Activated CD4-positive, alpha-beta memory T cell treated with anti-CD3 and anti-CD28 coated beads, Interleukin-2, amount 10 ng/mL, durations not matched to agents 7 days and 5 days (primary cell): ENCODE results near the gene INTS11. TPM values are rescaled to one million over a fixed set of nuclear protein-coding genes. Genes with fewer than 3 reads are reported as not detected.

Experiments
- CTCF ChIA-PET: fragments of 350-600 bp; sonication (Branson Sonifier 250); formaldehyde crosslinking; loops from one replicate; lab custom pipeline; 2021; ENCODE audit warnings: antibody characterized with exemption, inconsistent platforms; lab: Charles Lee
- POLR2A ChIA-PET: fragments of 350-600 bp; sonication (Branson Sonifier 250); formaldehyde crosslinking; loops from one replicate; lab custom pipeline; 2021; ENCODE audit warnings: antibody characterized with exemption; lab: Charles Lee
- DNase-seq: peaks from one replicate; pipeline ENCODE4 v3.0.0-alpha.2; 2020
- H3K27ac Mint-ChIP-seq: one replicate; pipeline ENCODE4 v1.8.0; 2021; ENCODE audit warnings: mild to moderate bottlenecking, mixed read lengths
- H3K27me3 Mint-ChIP-seq: one replicate; pipeline ENCODE4 v1.8.0; 2021; ENCODE audit warnings: mixed read lengths
- H3K36me3 Mint-ChIP-seq: one replicate; pipeline ENCODE4 v1.8.0; 2021; ENCODE audit warnings: low read depth, mixed read lengths
- H3K4me1 Mint-ChIP-seq: one replicate; pipeline ENCODE4 v1.8.0; 2021; ENCODE audit warnings: mixed read lengths
- H3K4me3 Mint-ChIP-seq: one replicate; pipeline ENCODE4 v1.8.0; 2021; ENCODE audit warnings: mild to moderate bottlenecking, mixed read lengths
- H3K9me3 Mint-ChIP-seq: one replicate; pipeline ENCODE4 v1.8.0; 2021; ENCODE audit warnings: mixed read lengths
- total RNA-seq, 2 experiments: library from RNA; stranded (reverse); gene quantifications; one replicate each; pipeline ENCODE4 v1.2.3, GENCODE V29; 2021

INTS11 gene
- total RNA-seq, 2 experiments from 2014 or later = 109 to 111 TPM

- no peak overlapping the region for H3K4me3 Mint-ChIP-seq
- ChIA-PET POLR2A (interaction anchor here (2.9 kb wide), 1 partner anchor 18 kb away, joined by 14 read pairs; no protein-coding TSS in a partner anchor), CTCF (interaction anchor here (1.1 to 3.0 kb wide), 2 partner anchors 17 kb away, joined by 3 to 13 read pairs; no protein-coding TSS in a partner anchor)
- no peaks in the 10 kb centered on the region for H3K36me3 Mint-ChIP-seq
- peaks cover 31% of the 10 kb centered on the region for H3K27me3 Mint-ChIP-seq
- H3K27ac Mint-ChIP-seq = no peak overlapping the region
- H3K9me3 Mint-ChIP-seq = no peaks in the 10 kb centered on the region
- peaks cover 19% of the 10 kb centered on the region for H3K4me1 Mint-ChIP-seq
- no peak for DNase-seq
Observed at GRCh38 chr1:1354271-1355247, 30.1 kb upstream of the INTS11 start.

DNA sequence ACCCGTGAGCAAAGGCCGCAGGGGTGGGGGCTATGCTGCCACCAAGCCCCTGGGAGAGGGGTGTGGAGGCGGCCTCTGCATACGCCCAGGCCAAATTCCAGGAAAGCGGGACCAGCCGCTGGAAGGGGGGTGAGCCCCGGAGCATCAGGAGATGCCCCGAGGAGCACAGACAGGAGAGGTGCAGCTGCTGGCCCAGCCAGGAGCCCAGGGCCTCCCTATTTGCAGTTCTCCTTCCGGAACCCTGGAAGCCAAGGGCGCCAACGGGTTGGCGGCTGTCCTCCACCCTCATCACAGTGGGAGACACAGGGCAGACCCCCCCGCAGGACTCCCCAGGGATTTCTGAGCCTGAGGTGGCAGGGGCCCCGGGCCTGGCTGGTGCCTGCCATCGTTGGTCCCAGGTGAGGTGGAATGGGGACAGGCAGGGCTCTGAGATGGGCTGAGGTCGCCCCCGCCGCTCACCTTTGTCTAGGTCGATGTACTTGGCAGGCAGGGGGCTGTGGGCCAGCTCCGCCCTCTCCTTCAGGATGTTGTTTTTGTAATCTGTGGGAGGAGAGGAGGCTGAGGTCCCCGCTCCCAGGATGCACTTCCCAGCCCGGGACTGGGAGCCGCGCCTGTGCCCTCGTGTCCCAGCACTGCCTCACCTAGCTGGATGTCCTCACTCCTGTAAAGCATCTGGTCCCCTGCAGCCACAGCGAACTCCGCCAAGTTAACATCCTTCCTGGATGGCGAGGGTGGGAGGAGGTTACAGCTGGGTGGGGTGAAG is 29.1 kb upstream of the INTS11 start:
- DNase-seq = no peak
- Mint-ChIP-seq H3K4me1 (peaks cover 11% of the 10 kb centered on the region), H3K27me3 (peaks cover 28% of the 10 kb centered on the region), H3K27ac (no peak overlapping the region), H3K4me3 (no peak overlapping the region), H3K9me3 (no peaks in the 10 kb centered on the region), H3K36me3 (no peaks in the 10 kb centered on the region)
- POLR2A ChIA-PET = interaction anchor here (2.9 kb wide), 1 partner anchor 19 kb away, joined by 14 read pairs; no protein-coding TSS in a partner anchor
- CTCF ChIA-PET = interaction anchor here (3.0 kb wide), 1 partner anchor 18 kb away, joined by 13 read pairs; no protein-coding TSS in a partner anchor

- DNase-seq = no peak
- Mint-ChIP-seq H3K27me3 (peaks cover 28% of the 10 kb centered on the region), H3K36me3 (no peaks in the 10 kb centered on the region), H3K4me1 (peaks cover 15% of the 10 kb centered on the region), H3K4me3 (peak overlapping the region; percentile 48), H3K9me3 (no peaks in the 10 kb centered on the region), H3K27ac (no peak overlapping the region)
- CTCF ChIA-PET = interaction anchor here (3.0 kb wide), 1 partner anchor 18 kb away, joined by 13 read pairs; no protein-coding TSS in a partner anchor
- POLR2A ChIA-PET = interaction anchor here (0.8 to 2.9 kb wide), 2 partner anchors 19 to 22 kb away, joined by 3 to 14 read pairs; partner anchors contain the start of gene AURKAIP1
Observed at GRCh38 chr1:1352786-1353388, 28.4 kb upstream of the INTS11 start.

- Mint-ChIP-seq H3K4me3 (peak overlapping the region; percentile 48), H3K27me3 (peaks cover 23% of the 10 kb centered on the region), H3K36me3 (no peaks in the 10 kb centered on the region), H3K9me3 (no peaks in the 10 kb centered on the region), H3K4me1 (peaks cover 24% of the 10 kb centered on the region), H3K27ac (no peak overlapping the region)
- ChIA-PET POLR2A (interaction anchor here (0.8 to 2.9 kb wide), 3 partner anchors 20 to 24 kb away, joined by 3 to 14 read pairs (median 5); partner anchors contain the start of gene AURKAIP1), CTCF (interaction anchor here (3.0 kb wide), 1 partner anchor 19 kb away, joined by 13 read pairs; no protein-coding TSS in a partner anchor)
- no peak for DNase-seq
Observed at GRCh38 chr1:1351511-1352427, 27.3 kb upstream of the INTS11 start.

DNA sequence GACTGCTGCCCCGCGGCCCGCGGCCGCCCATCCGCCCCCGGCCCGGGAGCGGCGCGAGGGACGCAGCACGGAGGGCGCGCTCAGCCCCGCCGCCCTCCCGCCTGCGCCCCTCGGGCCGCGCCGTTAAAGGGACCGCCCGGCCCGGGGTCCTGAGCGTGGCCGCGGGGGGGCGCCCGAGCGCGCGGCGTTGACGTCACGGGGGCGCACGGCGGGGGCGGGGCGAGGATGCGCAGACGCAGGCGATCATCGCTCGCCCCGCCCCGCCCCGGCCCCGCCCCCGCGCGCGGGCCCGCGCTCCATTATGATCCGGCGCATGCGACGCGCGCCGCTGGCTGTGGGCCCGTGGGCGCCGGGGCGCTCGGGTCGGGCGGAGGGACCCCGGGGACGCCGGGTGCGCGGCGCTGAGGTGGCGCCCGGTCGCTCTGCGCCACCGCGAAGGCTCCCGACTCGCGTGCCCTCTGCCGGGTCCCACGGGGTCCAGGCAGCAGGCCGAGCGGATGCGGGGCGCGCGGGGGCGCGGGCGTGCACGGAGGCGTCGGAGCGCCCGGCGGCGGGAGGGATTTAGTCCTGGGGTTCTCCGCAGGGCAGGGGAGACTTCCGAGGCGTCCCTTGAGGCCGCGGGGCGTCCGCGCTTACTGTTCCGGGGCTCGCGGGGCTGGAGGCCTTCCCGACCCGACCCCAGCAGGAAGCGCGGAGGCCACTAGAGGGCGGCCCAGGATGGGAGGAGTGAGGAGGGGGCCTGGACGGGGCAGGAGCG is 25.0 kb upstream of the INTS11 start, which contains the start of gene DVL1:
TSS of gene DVL1 (minus strand) at position 163 of the 757 bp plus-strand sequence. CDS start 353 bp downstream, outside the sequence.
- no peaks in the 10 kb centered on the region for H3K36me3 Mint-ChIP-seq
- peaks cover 36% of the 10 kb centered on the region for H3K4me1 Mint-ChIP-seq
- peak within 1 kb of the TSS; percentile 71 for H3K4me3 Mint-ChIP-seq
- ChIA-PET CTCF (interaction anchor here (2.1 to 4.0 kb wide), 2 partner anchors 22 to 44 kb away, joined by 9 to 28 read pairs; no protein-coding TSS in a partner anchor), POLR2A (interaction anchor here (1.1 kb wide), 1 partner anchor 162 kb away, joined by 3 read pairs; no protein-coding TSS in a partner anchor)
- no peaks in the 10 kb centered on the region for H3K9me3 Mint-ChIP-seq
- peak; percentile 68 for DNase-seq
- no peak within 1 kb of the TSS for H3K27ac Mint-ChIP-seq
- peaks cover 23% of the 10 kb centered on the region for H3K27me3 Mint-ChIP-seq

DNA sequence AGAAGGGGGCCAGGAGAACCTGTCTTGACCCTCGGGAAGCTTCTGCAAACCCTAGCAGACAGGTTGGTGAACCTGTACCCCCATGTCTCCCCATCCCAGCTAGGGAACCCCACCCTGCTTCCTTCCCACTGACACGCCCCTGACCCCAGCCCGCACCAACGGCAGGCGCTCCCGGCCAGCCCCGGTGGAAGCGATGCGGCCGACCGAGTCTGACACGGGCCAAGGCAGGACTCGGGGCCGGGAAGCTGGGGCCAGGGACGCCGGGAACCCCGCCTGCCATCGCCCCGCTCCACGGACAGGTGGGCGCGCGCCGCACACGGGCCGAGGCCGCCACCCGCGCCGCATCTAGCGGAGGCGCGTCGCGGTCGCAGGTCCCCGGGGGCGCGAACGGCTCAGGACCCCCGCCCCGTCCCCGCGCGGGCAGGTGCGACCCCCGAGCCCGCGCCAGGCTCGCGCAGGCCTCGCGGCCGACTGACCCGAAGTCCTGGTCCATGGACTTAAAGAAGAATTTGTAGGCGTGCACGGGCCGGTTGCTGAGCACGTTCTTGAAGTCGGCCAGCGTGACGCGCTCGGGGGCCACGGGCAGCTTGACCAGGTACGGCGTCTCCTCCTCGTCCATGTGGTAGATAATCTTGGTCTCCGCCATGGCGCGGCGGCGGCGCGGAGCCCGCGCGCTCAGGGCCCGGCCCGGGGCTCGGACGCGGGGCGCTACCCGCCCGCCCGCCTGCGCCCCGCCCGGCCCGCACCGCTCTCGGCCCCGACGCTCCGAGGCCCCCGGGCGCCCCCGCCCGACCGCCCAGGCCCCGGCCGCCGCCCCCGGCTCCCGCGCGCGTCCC is 24.2 kb upstream of the INTS11 start:
- Mint-ChIP-seq H3K9me3 (no peaks in the 10 kb centered on the region), H3K36me3 (no peaks in the 10 kb centered on the region), H3K4me3 (peak overlapping the region; percentile 71), H3K4me1 (peaks cover 34% of the 10 kb centered on the region), H3K27ac (no peak overlapping the region), H3K27me3 (peaks cover 16% of the 10 kb centered on the region)
- DNase-seq = no peak
- POLR2A ChIA-PET = interaction anchor here (0.6 to 1.6 kb wide), 6 partner anchors 14 to 163 kb away, joined by 3 to 13 read pairs (median 4); partner anchors contain the start of gene AURKAIP1
- CTCF ChIA-PET = interaction anchor here (0.6 to 4.0 kb wide), 5 partner anchors 23 to 225 kb away, joined by 3 to 28 read pairs (median 6); partner anchors contain the start of gene AURKAIP1

GRCh38 chr1:1347663-1348419 is 23.4 kb upstream of the INTS11 start:
- no peak for DNase-seq
- peak overlapping the region; percentile 71 for H3K4me3 Mint-ChIP-seq
- ChIA-PET CTCF (interaction anchor here (0.6 to 4.0 kb wide), 6 partner anchors 24 to 225 kb away, joined by 3 to 28 read pairs (median 5); partner anchors contain the start of gene AURKAIP1), POLR2A (interaction anchor here (0.9 to 1.6 kb wide), 5 partner anchors 14 to 164 kb away, joined by 3 to 13 read pairs (median 5); partner anchors contain the start of gene AURKAIP1)
- peaks cover 1% of the 10 kb centered on the region for H3K36me3 Mint-ChIP-seq
- H3K27ac Mint-ChIP-seq = no peak overlapping the region
- H3K9me3 Mint-ChIP-seq = no peaks in the 10 kb centered on the region
- peaks cover 10% of the 10 kb centered on the region for H3K27me3 Mint-ChIP-seq
- H3K4me1 Mint-ChIP-seq = peaks cover 33% of the 10 kb centered on the region

- ChIA-PET POLR2A (interaction anchor here (1.4 to 1.6 kb wide), 3 partner anchors 13 to 28 kb away, joined by 5 to 13 read pairs (median 6); partner anchors contain the start of gene AURKAIP1), CTCF (interaction anchor here (0.7 to 4.0 kb wide), 5 partner anchors 24 to 42 kb away, joined by 4 to 28 read pairs (median 6); partner anchors contain the start of gene AURKAIP1)
- Mint-ChIP-seq H3K9me3 (no peaks in the 10 kb centered on the region), H3K36me3 (peaks cover 3% of the 10 kb centered on the region), H3K4me1 (peaks cover 28% of the 10 kb centered on the region), H3K4me3 (peak overlapping the region; percentile 71), H3K27me3 (peaks cover 3% of the 10 kb centered on the region), H3K27ac (no peak overlapping the region)
- no peak for DNase-seq
Observed at GRCh38 chr1:1347026-1347595, 22.7 kb upstream of the INTS11 start.

DNA sequence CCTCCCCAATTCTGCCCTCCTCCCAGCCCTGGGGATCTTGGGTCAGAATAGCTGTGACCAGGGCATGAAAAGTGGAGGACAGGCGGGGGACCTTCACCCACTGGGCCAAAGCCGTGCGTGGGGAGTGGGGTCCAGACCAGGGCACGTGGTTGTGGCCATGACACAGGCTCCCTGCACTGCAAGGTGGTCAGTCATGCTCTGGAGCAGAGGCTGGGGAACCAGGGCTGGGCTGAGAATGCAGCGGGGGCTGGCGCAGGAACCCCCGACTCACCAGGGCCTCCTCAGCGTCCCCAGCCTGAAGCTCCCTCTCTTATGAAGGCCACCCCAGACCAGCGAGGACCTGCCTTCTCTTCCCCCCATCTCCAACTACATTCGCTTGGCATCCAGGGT is 22.0 kb upstream of the INTS11 start:
- Mint-ChIP-seq H3K36me3 (peaks cover 3% of the 10 kb centered on the region), H3K27me3 (no peaks in the 10 kb centered on the region), H3K9me3 (no peaks in the 10 kb centered on the region), H3K4me1 (peaks cover 27% of the 10 kb centered on the region), H3K4me3 (peak overlapping the region; percentile 29), H3K27ac (no peak overlapping the region)
- no peak for DNase-seq
- ChIA-PET POLR2A (no interaction called here), CTCF (interaction anchor here (2.0 to 4.0 kb wide), 2 partner anchors 25 to 28 kb away, joined by 4 to 28 read pairs; no protein-coding TSS in a partner anchor)
